Left renal pelvis (tissue), 4 donors: ENCODE results near the gene RALGPS2. TPM values are rescaled to one million over a fixed set of nuclear protein-coding genes. Genes with fewer than 3 reads are reported as not detected.
"Not testable (repeated sequence)": the region's sequence is repeated elsewhere in the genome, so short reads cannot be mapped to it uniquely, and the experiment has no call there.

Experiments
- DNase-seq, 4 donors: peaks; one replicate each; pipeline ENCODE4 v3.0.0-alpha.2; 2013; ENCODE audit warnings: low read depth in 4 of 4, low spot score in 3 of 4
- polyA plus RNA-seq, 4 donors: library from polyadenylated mRNA; unstranded; fragments of 120-200 nt; gene quantifications; one replicate each; pipeline ENCODE4 v1.2.1, GENCODE V29; 2013; ENCODE audit not compliant: insufficient read length in 4 of 4

RALGPS2 gene
- polyA plus RNA-seq, 4 donors: 18.7 to 39.0 (median 32.7) TPM

- no peak for DNase-seq
These were observed 1.5 kb upstream of the RALGPS2 start for GRCh38 chr1:178723546-178723945.

- peak in 1 of 4 donors; percentile 14 for DNase-seq
These were observed 692 bp upstream of the RALGPS2 start for GRCh38 chr1:178724376-178724727.

DNA sequence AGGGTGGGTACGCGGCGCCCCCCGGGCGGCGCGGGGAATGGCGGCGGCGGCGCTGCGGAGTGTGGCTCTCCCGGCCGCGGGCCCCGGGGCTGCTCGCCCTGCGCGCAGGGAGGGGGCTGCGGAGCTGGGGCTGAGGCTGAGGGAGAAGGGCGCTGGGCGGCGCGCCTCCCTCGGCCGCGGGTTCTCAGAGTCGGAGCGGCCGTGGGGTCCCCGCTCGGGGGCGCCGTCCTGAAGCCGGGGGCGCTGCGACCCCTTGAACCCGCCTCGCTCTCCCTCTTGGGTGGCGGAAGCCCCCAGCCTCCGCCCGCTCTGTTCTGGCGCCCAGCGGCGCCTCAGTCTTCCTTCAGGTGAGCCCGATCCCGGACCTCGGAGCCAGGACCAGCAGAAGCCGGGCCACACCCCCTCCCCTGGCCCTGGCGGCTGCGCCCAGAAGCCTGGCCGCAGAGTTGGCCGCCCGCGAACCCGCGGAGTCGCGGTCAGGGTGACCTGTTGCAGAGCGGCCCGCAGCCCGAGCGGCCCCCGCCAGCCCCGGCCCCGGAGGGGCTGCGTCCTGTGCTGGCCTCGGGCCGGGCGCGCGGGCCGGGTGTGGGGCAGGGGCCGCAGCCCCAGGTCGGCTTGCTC is 532 bp downstream of the RALGPS2 start:
- DNase-seq: peak in 3 of 4 donors; percentile 14 to 24 (median 17)

DNA sequence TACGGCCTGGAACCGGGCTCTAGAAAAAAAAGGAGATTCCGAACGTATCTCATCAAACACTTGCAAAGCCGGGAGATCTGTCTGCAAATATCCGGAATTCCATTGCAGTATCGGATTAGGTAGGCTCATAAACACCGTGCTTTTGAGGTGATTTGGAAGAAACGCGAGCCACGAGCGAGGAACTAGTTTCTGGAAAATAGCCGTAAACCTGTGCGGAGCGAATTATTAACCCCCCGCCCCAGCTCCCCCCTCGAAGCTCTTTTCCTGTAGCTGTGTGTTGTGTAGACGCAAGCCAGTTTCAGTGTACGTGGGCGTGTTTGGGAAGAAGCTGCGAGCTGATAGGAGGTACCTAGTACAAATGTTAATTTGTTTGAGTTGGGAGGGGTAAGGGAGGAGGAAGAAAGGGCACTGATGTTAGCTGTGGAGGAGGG is 1.1 kb downstream of the RALGPS2 start:
- DNase-seq: peak in 3 of 4 donors; percentile 69 to 77 (median 72)

GRCh38 chr1:178726545-178726944 is 1.5 kb downstream of the RALGPS2 start:
- DNase-seq: no peak

- no peak for DNase-seq
These were observed 2.2 kb downstream of the RALGPS2 start for GRCh38 chr1:178727014-178727895.

DNA sequence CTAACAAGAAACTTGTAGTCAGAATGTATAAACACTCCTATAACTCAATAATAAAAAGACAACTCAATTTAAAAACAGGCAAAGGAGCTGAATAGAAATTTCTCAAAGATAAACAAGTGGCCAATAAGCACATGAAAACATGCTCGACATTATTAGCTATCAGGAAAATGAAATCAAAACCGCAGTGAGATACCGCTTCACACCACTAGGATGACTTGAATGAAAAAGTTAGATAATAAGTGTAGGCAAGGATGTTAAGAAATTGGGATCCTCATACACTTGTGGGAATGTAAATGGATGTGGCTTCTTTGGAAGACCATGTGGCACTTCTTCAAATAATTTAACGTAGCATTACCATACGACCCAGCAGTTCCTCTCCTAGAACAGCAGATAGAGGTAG is 8.9 kb downstream of the RALGPS2 start:
- no peak for DNase-seq

DNA sequence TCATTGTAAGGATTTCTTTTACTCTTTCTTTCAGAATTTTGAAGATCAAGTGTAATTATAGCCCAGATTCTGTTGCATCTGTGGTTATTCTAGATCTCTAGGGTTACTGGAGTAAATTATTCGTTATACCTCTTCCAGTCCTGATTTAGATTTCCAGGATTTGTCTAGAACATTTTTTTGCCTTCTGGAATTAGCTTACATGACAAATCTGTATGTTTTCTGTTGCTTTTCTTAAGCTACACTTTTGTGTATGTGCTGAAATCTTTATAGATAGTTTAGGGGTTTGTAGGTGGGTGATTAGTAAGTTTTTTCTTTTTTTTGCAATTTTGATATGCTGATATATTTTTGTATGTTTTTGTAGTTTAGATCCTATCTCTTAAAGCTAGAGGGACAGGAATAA is 13.7 kb downstream of the RALGPS2 start:
- DNase-seq: no peak

DNA sequence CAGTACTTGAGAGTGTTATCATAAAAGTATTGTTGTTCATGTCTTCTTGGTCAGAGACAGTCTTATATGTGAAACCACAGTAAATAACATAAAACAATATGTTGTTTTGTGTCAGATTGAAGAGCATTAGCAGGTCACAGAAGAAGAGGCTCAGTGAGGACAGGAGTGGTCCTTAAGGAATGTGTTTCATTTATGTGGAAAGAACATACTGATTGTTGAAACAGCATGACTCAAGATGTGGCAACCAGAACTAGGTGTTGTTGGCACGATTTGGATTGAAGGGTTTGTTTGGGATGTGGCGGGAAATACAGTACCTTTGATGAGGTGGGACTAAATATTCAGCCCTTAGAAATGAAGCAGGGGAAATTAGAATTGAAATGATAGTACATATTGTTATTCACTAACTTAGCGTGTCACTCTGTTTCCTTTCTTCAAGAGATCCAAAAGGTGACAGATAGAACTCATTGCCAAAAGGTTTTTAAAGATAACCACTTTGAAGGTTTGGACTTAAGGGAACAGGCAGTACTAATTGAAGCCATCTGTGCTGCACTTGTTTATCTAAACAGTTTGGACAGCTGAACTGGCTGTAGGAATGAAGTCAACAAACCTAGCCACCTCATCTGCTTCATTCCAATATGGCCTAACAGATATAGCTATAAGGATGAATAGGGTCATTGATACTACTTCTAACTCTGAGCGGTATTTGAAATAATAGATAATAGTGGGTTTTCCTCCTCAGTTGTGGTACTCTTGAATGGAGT is 14.4 kb downstream of the RALGPS2 start:
- DNase-seq: no peak

DNA sequence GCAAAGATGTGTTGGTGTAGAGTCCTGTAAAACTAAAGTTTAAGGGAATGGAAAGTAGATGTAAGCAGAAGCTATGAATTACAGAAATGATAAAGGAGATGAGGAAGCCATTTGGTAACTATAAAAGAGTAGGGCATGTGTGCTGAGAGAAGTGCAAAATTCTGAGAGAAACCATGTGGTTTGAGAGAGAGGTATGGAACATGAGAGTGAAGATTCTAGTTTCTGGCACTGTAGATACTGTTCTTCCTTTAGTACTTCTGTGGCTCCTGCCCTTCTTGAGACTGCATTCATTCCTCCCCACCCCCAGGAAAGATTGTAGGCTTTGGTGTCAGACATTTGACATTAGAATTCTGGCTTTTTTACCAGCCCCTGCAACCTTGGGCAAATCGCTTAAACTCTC is 15.4 kb downstream of the RALGPS2 start:
- DNase-seq: no peak

DNA sequence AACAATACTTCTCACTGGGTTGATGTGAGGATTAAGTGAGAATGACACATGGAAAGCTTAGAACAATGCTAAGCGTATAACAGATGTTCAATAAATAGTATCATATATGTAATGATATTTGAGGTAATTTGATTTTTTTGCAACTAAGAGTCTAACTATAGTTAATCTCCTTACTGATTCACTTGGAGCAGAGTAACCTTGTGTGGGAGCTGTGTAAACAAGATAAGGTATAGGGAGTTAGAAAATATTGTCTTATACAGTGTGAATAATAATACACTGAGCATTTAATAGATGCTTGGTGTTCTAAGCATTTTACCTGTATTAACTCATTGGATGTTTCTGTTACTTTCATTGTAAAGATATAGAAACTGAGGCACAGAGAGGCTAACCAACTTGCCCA is 15.9 kb downstream of the RALGPS2 start:
- DNase-seq: no peak

- DNase-seq: no peak
These were observed 18.8 kb downstream of the RALGPS2 start for GRCh38 chr1:178743801-178744200.

DNA sequence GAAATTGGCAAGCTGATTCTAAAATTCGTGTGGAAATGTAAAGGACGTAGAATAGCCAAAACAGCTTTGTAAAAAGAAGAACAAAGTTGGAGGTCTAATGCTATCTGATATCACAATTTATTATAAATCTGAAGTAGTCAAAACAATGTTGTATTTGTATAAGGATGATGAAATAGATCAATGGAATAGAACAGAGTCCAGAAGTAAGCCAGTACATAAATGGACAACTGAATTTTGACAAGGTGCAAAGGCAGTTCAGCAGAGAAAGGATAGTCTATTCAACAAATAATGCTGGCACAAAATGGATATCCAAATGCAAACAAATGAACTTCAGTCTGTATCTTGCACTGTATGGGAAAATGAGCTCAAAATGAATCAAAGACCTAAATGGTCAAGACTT is 20.2 kb downstream of the RALGPS2 start:
- DNase-seq: no peak

GRCh38 chr1:178746345-178746744 is 21.3 kb downstream of the RALGPS2 start:
- DNase-seq: no peak

DNA sequence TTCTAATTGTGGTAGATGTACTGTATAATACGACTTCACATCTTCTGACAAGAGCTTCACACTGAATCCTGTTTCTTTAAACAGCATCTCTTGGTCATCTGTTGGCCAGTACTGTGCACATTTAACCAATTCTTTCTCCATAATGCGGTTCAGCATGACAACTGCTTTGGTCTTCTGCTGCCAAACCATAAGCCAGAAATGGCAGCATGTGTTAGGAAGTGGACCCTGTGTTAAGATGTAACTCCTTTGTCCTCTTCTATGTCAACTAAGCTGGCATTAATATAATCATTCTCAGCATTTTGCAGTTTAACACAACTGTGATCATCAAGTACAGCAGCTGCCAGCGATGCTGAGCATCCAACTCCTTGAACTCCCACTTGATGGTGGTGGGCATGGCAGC is 22.3 kb downstream of the RALGPS2 start:
- not testable (repeated sequence) for DNase-seq

GRCh38 chr1:178749581-178750166 is 24.6 kb downstream of the RALGPS2 start:
- no peak for DNase-seq

DNA sequence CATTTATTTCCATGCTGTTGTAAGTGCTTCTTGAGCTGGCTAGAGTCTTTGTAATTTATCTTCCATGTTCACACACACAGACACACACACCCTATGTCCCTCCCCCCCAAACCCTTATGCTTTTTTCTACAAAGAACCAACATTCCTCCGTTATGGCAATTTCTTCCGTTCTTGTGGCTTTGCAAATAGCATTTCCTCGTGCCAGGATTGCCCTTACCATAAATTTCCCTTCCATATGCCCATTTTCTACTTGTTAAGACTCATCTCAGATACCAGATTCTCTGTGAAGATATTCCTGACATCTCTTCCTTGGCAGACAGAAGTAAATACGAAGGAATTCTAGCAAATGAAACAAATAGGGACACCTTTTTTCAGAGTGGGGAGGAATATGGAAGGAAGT is 26.0 kb downstream of the RALGPS2 start:
- no peak for DNase-seq

GRCh38 chr1:178752891-178753290 is 27.8 kb downstream of the RALGPS2 start:
- DNase-seq: no peak

DNA sequence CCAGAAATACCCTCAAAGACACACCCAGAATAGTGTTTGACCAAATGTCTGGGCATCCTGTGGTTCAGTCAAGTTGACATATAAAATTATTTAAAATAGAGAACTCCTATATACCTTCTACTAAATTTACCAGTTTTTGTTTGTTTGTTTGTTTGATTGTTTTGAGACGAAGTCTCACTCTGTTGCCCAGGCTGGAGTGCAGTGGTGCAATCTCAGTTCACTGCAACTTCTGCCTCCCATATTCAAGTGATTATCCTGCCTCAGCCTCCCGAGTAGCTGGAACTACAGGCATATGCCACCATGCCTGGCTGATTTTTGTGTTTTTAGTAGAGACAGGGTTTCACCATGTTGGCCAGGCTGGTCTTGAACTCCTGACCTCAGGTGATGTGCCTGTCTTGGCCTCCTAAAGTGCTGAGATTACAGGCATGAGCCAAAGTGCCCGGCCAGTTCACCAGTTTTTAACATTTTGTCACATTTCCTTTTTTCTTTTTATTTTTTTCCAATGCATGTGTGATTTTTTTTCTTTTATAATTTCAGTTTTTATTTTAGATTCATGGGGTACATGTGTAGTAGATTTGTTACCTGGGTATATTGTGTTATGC is 29.7 kb downstream of the RALGPS2 start:
- DNase-seq: not testable (repeated sequence)

DNA sequence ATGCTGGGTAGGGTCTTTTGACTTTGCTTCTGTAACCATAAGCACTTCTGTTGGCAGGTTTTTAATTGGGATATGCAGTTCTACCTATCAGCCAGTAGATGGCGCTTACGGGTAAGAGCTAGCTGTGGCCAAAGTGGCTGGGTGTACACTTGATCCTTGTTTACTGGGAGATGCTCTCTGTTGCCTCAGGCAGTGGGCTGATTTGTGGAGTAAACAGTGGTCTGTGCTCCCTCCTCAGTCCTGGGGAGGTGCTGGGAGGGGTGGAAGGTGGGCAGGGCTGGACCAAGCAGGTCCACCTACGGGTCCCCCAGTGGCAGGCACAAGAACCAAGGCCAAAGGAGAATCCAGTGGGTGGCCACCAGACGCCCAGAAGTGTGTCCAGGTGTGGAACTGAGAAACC is 43.4 kb downstream of the RALGPS2 start:
- DNase-seq: no peak

GRCh38 chr1:178772952-178773351 is 47.9 kb downstream of the RALGPS2 start:
- DNase-seq: no peak
